ENCODE data around the gene CHRDL1.
A peak's percentile ranks its signal among the peaks of the same experiment; 100 is the strongest.
"Not testable (repeated sequence)": the region's sequence is repeated elsewhere in the genome, so short reads cannot be mapped to it uniquely, and the experiment has no call there.

CHRDL1 gene

DNA sequence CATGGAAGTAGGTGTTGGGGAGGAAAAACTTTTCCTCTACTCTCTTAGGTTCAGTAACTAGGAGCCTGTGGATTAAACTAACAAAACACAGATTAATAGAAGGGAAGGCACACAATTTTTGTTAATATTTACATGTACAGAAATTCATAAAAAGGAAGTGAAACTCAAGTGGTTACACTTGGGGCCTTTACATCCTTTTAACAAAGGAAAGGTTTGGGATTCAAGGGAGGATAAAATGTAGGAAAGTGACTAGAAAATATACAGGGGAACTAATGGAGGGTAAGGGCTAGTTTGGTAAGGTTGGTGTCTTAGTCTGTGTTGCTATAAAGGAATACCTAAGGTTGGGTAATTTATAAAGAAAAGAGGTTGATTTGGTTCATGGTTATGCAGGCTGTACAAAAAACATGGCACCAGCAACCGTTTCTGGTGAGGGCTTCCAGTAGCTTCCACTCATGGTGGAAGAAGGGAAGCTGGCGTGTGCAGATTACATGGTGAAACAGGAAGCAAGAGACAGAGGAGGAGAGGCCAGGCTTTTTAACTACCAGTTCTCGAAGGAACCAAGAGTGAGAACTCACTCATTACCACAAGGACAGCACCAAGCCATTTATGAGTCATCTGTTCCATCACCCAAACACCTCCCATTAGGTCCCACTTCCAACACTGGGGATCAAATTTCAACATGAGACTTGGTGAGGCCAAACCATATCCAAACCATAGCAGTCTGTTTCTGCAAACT lies 124.4 kb downstream of the CHRDL1 start:
- H3K36me3 Mint-ChIP-seq (ENCODE audit: low read depth): peaks cover 23% of the 10 kb centered on the region
- no peak overlapping the region for H3K27ac Mint-ChIP-seq
- DNase-seq: no peak
- no peak overlapping the region for H3K4me3 Mint-ChIP-seq
- H3K27me3 Mint-ChIP-seq (ENCODE audit: low read depth, poor library complexity): no peaks in the 10 kb centered on the region
- peaks cover 10% of the 10 kb centered on the region for H3K9me3 Mint-ChIP-seq
- peaks cover 29% of the 10 kb centered on the region for H3K4me1 Mint-ChIP-seq
- no peak for TF ChIP-seq CTCF (IDR thresholded peaks at IDR 0.05)

DNA sequence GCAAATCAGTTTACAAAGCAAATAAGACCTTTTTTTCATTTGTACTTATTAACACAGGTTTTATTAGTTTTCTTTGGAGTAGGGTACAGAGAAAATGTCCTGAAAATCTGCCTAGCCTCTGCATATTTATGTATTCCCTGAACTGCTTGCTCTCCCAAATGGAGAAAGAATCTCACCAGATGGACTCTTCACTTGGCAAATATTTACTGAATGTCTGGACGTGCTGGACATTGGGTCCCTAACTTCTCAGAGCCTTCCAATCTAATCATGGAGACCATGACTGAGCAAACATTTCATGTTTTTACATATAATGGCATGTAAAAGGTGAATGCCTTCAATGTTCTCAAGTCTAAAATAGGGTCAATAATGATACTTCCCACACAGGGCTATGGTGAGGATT lies 126.0 kb downstream of the CHRDL1 start:
- no peak overlapping the region for H3K27ac Mint-ChIP-seq
- no peak overlapping the region for H3K4me3 Mint-ChIP-seq
- no peaks in the 10 kb centered on the region for H3K27me3 Mint-ChIP-seq (ENCODE audit: low read depth, poor library complexity)
- peaks cover 16% of the 10 kb centered on the region for H3K4me1 Mint-ChIP-seq
- DNase-seq: no peak
- peaks cover 10% of the 10 kb centered on the region for H3K9me3 Mint-ChIP-seq
- H3K36me3 Mint-ChIP-seq (ENCODE audit: low read depth): peaks cover 23% of the 10 kb centered on the region
- TF ChIP-seq CTCF (IDR thresholded peaks at IDR 0.05): no peak

- no peak overlapping the region for H3K27ac Mint-ChIP-seq
- no peaks in the 10 kb centered on the region for H3K27me3 Mint-ChIP-seq (ENCODE audit: low read depth, poor library complexity)
- H3K36me3 Mint-ChIP-seq (ENCODE audit: low read depth): peaks cover 23% of the 10 kb centered on the region
- H3K9me3 Mint-ChIP-seq: peaks cover 5% of the 10 kb centered on the region
- no peak for TF ChIP-seq CTCF (IDR thresholded peaks at IDR 0.05)
- DNase-seq: peak; percentile 30
- peaks cover 10% of the 10 kb centered on the region for H3K4me1 Mint-ChIP-seq
- H3K4me3 Mint-ChIP-seq: no peak overlapping the region
Observed at GRCh38 chrX:110667706-110668105, 127.9 kb downstream of the CHRDL1 start.

DNA sequence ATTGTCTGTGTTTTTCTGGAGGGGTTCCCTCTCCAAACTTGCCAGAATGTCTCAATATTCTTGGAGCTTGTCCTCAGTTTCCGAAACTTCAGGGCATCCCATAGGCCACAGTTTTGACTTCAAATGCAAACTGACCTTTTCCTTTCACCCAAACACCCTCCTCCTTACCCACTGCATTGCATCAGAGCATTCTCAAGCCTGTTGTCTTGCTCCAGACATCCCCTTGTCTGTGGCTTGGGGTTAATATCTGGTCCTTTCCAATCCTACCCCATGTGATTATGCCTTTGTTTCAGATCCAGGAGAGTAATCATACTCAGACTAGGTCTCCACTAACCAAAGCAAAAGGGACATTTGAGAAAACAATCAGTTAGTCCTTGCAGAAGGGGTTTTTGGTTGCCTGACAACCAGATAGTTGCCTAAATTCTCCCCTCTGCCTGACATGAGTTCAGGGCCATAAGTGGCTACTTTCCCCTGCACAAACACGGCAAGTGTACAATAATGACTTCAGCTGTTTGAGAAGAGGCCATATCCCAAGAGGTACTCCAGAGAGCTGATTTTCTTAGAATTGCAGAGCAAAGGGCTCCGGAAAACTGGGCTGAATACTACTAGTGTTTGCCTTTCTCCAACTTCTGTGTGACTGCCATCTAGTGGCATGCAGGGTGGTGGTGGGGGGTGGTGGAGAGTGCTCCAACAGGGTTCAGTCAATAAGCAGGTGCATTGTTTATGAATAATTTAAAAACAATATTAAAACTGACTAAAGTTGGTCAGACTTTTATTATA lies 130.2 kb downstream of the CHRDL1 start:
- DNase-seq: peak; percentile 62
- TF ChIP-seq CTCF (IDR thresholded peaks at IDR 0.05): peak; percentile 58
- H3K36me3 Mint-ChIP-seq (ENCODE audit: low read depth): peaks cover 6% of the 10 kb centered on the region
- H3K27me3 Mint-ChIP-seq (ENCODE audit: low read depth, poor library complexity): no peaks in the 10 kb centered on the region
- H3K4me1 Mint-ChIP-seq: peaks cover 10% of the 10 kb centered on the region
- no peak overlapping the region for H3K27ac Mint-ChIP-seq
- no peaks in the 10 kb centered on the region for H3K9me3 Mint-ChIP-seq
- no peak overlapping the region for H3K4me3 Mint-ChIP-seq

- H3K4me1 Mint-ChIP-seq: peaks cover 5% of the 10 kb centered on the region
Observed at GRCh38 chrX:110657073-110657472, 138.5 kb downstream of the CHRDL1 start.

GRCh38 chrX:110654280-110654679 lies 141.3 kb downstream of the CHRDL1 start:
- H3K9me3 Mint-ChIP-seq: peaks cover 66% of the 10 kb centered on the region
- not testable (repeated sequence) for H3K4me3 Mint-ChIP-seq; H3K27me3 Mint-ChIP-seq (ENCODE audit: low read depth, poor library complexity); H3K36me3 Mint-ChIP-seq (ENCODE audit: low read depth); DNase-seq; H3K4me1 Mint-ChIP-seq; H3K27ac Mint-ChIP-seq

More at GRCh38 chrX:110657073-110657472, 138.5 kb downstream of the CHRDL1 start:
- H3K36me3 Mint-ChIP-seq (ENCODE audit: low read depth): no peaks in the 10 kb centered on the region
- H3K27ac Mint-ChIP-seq: no peak overlapping the region
- DNase-seq: no peak
- no peak for TF ChIP-seq CTCF (IDR thresholded peaks at IDR 0.05)
- no peak overlapping the region for H3K4me3 Mint-ChIP-seq
- peaks cover 55% of the 10 kb centered on the region for H3K9me3 Mint-ChIP-seq
- H3K27me3 Mint-ChIP-seq (ENCODE audit: low read depth, poor library complexity): no peaks in the 10 kb centered on the region
